HG03045 (cell line): ENCODE data around the gene CH25H.
A peak's percentile ranks its signal among the peaks of the same experiment; 100 is the strongest.
"Not testable (repeated sequence)": the region's sequence is repeated elsewhere in the genome, so short reads cannot be mapped to it uniquely, and the experiment has no call there.

ENCODE experiments used
- ATAC-seq: cut with Tn5 transposase; IDR thresholded peaks from one replicate; pipeline ENCODE4 v1.9.1; 2021; ENCODE audit warnings: mild to moderate bottlenecking, moderate library complexity; ENCODE audit not compliant: unreplicated experiment

Gene CH25H

DNA sequence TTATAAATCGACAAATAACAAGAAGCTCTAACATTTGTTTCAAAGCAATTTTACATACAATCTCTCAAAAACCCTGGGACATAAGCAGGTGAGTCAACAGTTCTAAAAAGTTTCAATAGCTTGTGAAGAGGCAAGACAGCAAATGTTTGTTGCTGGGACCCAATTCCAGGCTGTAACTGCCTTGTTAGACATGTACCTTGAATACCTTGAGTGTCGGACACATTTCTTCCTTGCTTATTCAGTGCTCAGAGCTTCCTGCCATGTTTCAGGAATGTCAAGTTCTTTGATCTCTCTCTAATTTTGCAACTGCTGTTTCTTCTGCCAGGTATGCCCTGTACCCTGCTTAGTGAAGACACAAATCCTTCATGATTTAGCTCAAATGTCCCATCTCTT is 5.1 kb downstream of the CH25H start:
- no peak for ATAC-seq

DNA sequence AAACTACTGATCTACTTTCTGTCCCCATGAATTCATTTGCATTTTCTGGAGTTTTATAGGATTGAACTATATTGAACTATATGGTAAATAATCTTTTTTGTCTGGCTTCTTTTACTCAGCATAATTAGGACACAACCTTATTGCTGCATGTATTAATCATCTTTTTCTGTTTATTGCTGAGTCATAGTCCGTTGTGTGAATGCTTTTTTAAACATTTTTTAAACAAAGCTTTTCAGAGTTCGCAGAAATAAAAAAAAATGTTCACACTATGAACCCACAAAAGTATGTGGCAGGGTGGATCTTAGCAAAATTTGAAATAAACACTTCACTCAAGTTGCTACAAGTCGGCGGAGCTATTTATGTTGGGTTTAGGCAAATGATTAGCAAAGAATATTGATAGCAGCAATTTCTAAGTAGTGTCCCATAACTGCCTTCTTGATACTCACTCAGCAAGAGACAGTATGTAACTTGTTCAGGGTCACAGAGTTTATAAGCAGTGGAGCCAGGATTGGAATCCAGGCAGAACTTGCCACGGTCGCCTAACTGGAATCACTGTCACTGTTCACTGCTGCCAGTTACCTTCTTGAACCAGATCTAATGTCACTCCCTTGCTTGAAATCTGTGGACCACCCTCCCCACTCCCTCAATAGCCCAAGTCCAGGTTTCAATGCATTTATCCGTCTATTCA is 5.6 kb downstream of the CH25H start:
- ATAC-seq, result no peak

DNA sequence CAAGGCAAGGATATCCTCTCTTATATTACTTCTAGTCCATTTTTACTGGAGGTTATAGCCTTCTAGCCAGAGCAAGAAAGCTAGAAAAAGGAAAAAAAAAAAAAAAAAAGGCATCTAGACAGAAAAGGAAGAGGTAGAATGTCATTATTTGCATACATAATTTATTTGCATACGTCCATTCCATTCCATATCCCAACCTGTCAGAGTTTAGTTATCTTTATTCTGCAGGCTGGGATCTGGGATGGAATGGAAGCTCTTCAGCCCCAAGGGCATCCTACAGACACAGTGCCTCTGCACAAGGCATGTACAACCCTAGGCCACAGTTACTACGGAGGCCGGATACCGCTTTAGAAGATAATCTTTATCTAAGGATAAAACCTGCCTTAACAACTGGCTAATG is 9.6 kb downstream of the CH25H start:
- no peak for ATAC-seq

DNA sequence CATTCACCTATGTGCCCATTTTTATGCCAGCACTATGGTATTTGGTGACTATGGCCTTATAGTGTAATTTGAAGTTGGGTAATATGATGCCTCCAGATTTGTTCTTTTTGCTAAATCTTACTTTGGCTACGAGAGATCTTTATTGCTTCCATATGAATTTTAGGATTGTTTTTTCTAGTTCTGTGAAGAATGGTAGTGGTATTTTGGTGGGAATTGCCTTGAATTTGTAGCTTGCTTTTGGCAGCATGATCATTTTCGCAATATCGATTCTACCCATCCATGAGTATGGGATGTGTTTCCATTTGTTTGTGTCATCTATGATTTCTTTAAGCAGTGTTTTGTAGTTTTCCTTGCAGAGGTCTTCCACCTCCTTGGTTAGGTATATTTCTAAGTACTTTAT is 15.8 kb downstream of the CH25H start:
- not testable (repeated sequence) for ATAC-seq

DNA sequence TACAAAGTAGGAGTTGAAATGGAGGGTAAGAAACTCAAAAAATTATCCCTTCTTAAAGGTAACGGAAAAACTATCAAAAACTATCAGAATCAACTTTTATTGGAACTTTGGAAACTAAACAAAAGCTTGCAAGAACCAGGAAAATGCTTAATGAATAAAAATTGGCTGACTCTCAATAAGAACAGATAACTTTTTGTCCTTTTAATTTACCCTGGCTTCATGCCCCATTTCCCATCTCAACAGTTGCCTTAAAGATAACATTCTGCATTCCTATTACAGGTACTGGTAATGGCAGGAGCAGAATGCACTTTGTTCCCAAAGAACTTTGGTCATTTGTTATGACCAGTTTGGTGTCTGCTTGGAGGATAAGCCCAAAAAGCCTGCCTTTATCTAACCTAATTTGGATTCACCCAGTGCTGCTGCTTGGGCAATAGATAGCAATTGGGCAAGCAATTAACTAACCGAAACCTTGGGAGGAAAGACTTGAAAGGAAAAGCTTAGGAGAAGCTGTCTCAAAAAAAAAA is 17.8 kb downstream of the CH25H start:
- ATAC-seq, result no peak

DNA sequence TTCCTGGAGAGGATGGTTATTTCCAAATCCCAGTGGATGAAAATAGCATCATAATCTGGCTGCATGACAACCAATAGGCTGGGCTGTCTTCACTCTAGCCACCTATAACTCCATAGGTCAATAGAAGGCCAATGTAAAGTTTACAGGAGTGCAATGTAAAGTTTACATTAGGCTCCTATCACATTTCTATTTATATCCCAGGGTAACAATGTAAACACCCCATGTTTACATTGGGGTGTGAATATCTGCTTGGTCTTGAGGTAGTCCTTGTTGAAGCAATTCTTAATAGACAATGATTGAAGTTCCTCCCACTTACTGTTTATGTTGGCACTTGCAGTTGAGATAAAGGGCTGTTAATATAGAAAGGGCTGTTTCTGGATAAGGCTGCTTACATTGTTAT is 21.5 kb downstream of the CH25H start:
- no peak for ATAC-seq

DNA sequence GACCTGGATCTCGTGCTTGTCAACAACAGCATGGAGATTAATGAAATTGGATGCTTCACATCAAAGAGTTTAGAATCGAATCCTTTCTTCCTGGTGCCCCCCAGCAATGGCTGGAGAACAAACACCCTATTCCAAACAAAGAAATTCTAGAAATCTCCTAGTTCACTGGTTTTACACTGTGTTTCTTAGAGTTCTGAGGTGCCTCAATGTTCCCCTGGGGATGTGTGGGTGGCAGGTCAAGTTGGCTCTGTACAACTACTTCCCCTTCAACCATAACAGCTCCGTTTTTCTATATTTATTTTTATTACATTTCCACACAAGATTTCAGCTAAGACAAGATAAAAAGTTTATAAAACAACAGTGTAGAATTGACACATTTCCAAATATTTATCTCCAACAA is 22.5 kb downstream of the CH25H start:
- no peak for ATAC-seq

DNA sequence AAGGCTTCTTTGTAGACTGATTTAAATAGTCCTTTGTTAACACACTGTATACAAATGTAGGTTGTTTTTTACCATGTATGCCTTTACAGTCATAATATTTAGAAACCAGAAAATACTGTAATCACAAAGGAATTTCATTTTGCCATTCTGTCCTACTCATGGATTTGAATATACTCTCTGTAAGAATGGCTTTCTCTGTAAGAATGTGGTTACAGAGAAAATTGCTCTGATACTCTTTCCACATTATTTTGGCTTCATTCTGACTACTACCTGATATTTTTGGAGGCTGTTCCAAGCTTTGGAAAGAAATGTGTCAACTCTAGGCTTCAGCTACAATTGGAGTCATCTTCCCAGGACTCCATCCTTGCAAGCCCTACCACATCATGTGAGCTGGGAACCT is 23.5 kb downstream of the CH25H start:
- ATAC-seq, result no peak

DNA sequence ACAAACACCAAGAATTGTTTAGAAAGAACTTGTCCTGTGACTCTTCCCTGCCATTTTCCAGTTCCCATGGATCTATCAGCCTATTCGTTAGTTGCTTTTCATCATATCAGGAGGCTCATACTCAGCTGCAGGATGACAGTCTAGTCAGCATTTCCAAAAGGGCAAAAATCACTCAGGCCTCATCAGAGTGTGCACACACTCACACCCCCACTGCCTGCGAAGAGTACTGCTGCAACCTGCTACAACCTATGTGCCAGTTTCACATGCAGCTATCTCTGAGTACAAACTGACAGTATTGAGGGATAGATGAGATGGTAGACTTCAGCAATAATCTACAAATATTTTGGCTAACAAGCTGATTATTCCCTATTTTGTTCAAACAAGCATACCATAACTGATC is 24.2 kb downstream of the CH25H start:
- ATAC-seq, result no peak

DNA sequence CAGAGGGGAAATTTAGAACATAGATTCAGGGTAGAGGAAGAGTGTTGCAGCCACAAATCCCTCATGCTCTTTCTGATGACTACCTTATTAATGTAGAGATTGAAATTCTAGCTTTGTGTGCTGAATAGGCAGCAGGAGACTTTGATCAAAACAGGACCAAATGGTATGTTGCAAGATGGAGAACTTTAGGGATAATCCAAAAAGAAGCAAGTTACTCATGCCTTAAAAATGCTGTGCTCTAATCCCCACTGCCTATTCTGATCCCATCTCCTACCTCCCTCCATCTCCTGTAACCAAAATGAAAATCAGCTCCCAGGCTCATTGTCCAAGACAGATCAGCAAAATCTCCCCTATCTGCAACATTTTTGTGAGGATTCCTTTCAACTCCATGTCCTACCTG is 31.3 kb downstream of the CH25H start:
- ATAC-seq, result no peak

DNA sequence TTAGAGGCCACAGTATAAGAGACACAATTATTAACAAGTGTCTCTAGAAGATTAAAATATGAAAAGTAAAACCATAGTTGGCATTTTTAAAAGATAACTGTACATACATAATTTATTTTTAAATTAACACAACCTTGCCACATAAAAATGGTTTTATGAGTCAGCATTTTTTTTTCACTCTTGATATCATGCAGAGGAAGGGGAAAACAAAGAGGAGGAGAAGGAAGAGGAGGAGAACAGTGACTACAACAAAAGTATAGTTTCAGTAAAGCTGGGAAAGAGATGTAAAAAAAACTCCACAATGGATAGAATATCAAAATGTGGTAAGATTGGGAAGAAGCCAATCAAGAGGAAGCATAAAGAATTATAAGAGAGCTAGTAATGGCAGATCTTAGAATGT is 34.0 kb downstream of the CH25H start:
- ATAC-seq, result no peak

DNA sequence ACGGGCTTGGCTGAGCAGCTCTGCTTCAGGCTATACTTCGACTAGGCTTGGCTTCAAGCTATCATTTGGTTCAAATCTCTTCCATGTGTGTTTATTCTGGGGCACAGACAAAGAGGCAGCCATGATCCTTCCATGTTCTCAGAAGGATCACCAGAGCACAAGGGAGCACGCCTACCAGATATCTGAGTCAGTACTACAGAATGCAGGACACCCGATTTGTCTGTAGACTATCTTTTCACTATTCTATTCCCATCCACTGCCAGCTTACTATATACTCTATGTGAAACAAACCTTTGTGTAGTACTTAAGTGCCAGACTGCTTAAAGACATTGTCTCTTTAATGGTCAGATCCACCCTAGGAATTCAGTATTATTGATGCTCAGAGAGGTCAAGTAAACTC is 35.1 kb downstream of the CH25H start:
- ATAC-seq, result no peak

DNA sequence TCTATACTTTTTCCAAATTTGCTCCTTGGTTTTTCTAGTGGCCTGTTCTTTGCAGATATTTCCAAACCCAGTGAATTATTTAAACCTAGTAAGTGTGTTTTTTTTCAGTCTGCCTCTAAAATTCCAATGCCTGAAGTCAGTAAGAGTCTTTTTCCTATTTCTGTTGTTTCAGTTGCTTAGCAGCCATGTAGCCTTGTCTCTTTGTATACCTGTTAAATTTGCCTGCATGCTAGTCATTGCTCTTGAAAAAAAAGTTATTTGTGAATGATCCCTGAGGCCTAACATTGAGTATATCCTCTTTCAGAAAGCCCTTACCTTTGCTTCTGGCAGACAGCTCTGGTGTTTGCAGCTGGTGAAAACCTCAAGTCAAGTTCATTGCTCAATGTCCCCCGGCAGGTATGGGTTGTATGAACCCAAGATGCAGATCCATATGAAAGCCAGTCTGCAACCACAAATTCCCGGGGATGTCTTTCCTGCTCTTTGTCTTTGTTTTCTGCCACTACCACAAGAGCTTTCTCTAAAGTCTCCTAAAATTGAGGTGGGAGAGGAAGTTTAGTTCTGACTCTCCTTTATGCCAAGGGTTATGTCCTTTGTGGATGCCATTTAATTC is 35.7 kb downstream of the CH25H start:
- ATAC-seq, result no peak

DNA sequence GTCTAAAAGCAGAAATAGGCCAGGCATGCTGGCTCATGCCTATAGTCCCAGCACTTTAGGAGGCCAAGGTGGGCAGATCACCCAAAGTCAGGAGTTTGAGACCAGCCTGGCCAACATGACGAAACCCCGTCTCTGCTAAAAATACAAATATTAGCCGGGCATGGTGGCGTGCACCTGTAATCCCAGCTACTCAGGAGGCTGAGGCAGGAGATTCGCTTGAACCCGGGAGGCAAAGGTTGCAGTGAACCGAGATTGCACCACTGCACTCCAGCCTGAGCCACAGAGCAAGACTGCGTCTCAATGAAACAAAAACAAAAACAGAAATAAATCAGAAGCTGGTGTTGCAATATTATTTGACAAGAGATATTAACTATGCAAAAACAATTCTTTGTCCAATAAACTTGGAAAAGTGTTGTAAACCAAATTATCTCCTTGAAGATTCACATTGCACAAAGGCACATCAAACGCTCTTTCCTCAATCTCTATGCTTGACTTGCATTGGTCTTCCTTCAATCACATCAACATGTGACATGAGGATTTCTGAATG is 38.7 kb downstream of the CH25H start:
- ATAC-seq, result not testable (repeated sequence)

DNA sequence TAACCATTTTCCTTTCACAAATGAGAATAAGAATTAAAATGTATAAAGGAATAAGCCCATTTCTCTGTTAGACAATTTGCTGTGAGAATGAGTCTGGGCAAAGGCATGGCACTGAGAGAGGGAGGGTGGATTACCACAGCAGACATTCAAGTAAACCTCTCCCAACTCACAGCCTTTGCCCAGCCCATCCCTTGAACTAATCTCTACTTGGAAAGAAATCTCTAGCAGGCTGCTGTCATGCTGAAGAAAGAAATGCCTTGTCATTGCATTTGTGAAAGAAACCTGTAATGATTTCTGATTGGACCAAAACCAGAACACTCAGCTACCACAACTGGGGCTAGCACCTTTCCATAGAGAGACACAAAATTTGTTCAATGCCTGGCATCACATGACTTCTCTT is 39.2 kb downstream of the CH25H start:
- no peak for ATAC-seq

DNA sequence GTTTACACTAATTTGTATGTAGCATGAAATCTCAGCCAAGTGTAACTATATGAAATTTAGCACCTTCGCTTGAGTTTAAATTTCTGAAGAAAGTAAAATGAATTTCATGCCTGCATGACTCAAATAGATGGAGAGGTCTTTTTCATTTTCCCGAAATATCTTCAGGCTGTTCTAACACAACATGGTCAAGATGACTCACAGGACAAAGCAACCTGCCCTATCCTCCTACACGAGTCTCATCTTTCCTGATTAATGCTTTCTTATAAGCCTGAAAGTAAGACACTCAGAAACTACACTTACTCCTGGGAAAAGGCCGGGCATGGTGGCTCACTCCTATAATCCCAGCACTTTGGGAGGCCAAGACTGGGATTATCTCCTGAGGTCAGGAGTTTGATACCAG is 41.2 kb downstream of the CH25H start:
- no peak for ATAC-seq

DNA sequence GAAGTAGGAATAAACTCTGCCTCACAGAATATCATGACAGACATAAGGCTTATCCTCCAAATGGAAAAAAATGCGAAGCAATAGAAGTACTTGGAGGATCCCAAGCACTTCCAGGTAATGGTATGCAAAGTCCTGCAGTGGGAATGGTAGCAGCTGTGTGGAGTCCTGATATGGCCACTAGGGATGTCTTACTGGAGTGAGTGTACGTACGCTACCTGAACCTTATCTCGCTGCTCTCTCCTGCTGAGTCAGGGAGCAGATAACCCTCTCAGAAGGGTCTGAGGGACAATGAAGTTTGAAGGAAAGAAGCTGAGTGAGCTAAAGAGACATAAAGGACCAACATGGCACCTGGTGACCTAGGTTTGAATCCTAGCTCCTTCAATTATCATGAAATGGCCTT is 42.2 kb downstream of the CH25H start:
- no peak for ATAC-seq

DNA sequence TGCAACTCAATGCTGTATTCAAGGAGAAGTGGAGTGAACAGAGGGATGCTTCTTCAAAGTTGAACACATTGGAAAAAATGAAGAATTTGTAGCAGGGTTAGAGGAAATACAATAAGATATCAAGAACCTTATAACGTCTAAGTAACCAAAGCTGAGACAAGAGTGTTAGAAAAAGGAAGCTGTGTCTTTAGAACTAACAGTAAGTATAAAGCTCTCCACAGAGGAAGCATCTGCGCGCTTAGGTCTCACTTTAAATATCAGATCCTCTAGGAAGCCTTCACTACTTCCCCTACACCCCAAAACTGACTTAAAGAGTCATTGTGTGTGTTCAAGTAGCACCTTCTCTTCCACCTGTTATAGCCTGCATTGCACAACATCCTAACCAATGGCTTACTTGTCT is 43.0 kb downstream of the CH25H start:
- peak; percentile 18 for ATAC-seq

DNA sequence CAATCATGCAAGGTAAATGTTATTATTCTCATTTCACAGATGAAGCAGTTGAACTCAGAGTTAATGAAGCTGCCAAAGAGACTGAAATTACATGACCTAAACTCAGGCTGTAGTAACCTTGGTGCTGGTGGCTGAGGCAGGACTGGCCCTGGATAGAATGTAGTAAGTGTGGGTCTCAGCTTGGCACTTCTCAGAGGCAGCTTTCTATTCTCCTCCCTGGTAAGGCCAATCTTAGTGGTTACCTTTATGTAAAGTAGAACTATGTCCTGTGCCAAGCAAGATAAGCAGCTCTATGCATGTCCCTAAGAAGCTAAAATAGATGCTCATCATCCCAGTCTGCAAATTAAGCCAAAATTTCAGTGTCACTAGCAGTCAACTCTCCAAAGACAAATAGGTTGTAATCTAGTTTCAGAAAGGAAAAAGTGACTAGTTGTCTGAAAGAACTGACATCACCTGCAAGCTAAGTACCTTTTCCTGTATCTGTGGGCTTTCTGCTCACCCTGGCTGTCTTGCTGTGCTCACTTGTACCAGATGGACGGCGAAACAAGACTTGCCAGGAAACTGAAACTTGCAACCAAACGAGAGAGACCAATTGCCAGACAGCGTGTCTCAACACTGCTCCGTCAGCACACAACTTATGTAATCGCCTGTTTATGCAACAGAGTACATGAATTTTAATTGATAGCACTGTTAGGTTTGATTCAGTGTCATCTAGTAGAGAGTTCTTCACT is 43.7 kb downstream of the CH25H start:
- ATAC-seq, result peak; percentile 96

DNA sequence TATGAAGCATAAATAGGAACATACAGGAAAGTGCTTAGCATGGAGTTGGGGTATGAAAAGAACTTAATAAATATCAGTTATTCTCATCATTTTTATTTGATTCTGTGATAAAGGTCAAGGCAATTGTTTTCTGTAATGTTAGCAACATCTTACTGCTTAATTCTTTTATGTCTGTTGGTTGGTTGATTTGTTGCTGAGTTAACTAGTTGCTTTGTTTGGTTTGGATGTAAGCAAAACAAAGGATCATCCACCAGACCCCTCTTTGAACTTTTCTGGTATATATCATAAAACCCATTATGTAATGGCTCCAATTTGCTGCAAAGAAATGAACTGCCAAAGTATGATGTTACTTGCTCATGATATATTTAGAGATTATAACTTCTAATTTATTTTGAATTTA is 44.5 kb downstream of the CH25H start:
- ATAC-seq, result no peak

DNA sequence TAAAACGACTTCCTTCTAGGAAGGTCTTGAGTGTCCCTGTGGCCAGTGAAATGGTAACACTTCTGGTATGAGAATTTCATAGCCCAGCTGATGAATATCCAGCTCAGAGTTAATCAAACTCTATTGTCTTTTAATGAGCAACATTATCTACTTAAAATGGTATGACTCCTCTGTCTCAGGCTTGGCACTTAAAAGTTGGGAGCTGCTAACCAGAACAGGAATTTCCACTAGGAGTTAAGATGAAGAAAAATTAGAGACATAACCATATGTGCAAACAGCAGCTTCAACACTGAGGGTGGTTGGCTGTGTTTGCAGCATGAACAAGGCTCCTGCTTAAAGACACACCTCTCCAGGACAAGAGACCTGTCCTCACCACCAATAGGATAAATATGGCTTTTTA is 46.8 kb downstream of the CH25H start:
- no peak for ATAC-seq

DNA sequence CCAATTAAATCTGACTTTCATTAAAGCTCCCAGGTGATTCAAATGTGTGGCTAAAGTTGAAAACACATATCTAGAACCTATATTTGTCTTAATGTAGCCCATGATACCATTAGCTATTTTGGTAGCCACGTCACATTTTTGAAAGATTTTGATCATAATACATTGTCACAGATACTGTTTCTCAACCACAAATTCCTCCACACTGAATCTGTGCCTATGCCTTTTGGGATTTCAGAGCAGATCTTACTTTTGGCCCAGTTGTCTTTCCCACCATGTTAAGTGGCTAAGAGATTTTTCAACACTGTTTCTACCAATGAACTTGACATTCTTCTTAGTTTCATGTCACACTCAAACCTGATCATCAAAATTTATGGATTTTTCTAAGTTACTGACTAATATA is 47.4 kb downstream of the CH25H start:
- ATAC-seq, result no peak
